PC-9 (cell line): ENCODE data around the gene ZNF831. TPM values are rescaled to one million over a fixed set of nuclear protein-coding genes. Genes with fewer than 3 reads are reported as not detected.

ENCODE experiments used
- BruUV-seq: library from RNA; stranded (reverse); fragments of 400-500 nt; replicated peaks from 2 replicates; lab custom pipeline; 2021; lab: Mats Ljungman, UMichigan
- CTCF ChIA-PET: fragments of 300-600 bp; sonication (Branson Sonifier 250); formaldehyde crosslinking; loops from one replicate; lab custom pipeline; 2022; ENCODE audit warnings: antibody characterized with exemption; lab: Charles Lee
- POLR2A ChIA-PET: fragments of 300-600 bp; sonication (Branson Sonifier 250); formaldehyde crosslinking; loops from one replicate; lab custom pipeline; 2022; ENCODE audit warnings: antibody characterized with exemption; ENCODE audit not compliant: unreplicated experiment; lab: Charles Lee
- DNase-seq, 2 experiments: peaks; one replicate each; pipeline versions ENCODE4 v3.0.0 to v3.0.0-alpha.2; 2015 to 2022; ENCODE audit warnings: mixed read lengths in 1 of 2
- H2AFZ ChIP-seq: fragments of 200-600 bp; sonication (generic); 2 replicates; pipeline ENCODE4 v1.8.1; 2017; ENCODE audit warnings: antibody characterized with exemption
- H3F3A ChIP-seq: fragments of 200-600 bp; sonication (generic); 2 replicates; pipeline ENCODE4 v1.8.1; 2017; ENCODE audit warnings: antibody characterized with exemption, mild to moderate bottlenecking, low read depth; ENCODE audit not compliant: insufficient read depth
- H3K27ac ChIP-seq: fragments of 200-600 bp; sonication (generic); 2 replicates; pipeline ENCODE4 v1.6.1; 2016; ENCODE audit warnings: mixed run types
- H3K27me3 ChIP-seq: fragments of 200-600 bp; sonication (generic); 2 replicates; pipeline ENCODE4 v1.6.1; 2016; ENCODE audit warnings: low read depth, mixed run types; ENCODE audit not compliant: insufficient read depth
- H3K36me3 ChIP-seq: fragments of 200-600 bp; sonication (generic); 2 replicates; pipeline ENCODE4 v1.6.1; 2016; ENCODE audit warnings: low read depth, mixed run types
- H3K4me1 ChIP-seq: fragments of 200-600 bp; sonication (generic); replicated peaks from 2 replicates; pipeline ENCODE4 v1.6.1; 2016; ENCODE audit warnings: mixed run types; ENCODE audit not compliant: insufficient read depth
- H3K4me2 ChIP-seq: fragments of 200-600 bp; sonication (generic); 2 replicates; pipeline ENCODE4 v1.6.1; 2017; ENCODE audit warnings: mixed run types
- H3K4me3 ChIP-seq: fragments of 200-600 bp; sonication (generic); 2 replicates; pipeline ENCODE4 v1.6.1; 2016; ENCODE audit warnings: mixed run types
- H3K79me2 ChIP-seq: fragments of 200-600 bp; sonication (generic); 2 replicates; pipeline ENCODE4 v1.6.1; 2017; ENCODE audit warnings: low read depth, mixed run types
- H3K9me2 ChIP-seq: fragments of 200-600 bp; sonication (generic); 2 replicates; pipeline ENCODE4 v1.8.1; 2017; ENCODE audit warnings: mild to moderate bottlenecking; ENCODE audit not compliant: insufficient read depth
- H3K9me3 ChIP-seq: fragments of 200-600 bp; sonication (generic); 2 replicates; pipeline ENCODE4 v1.8.1; 2016; ENCODE audit warnings: low read depth; ENCODE audit not compliant: insufficient read depth
- H4K20me1 ChIP-seq: fragments of 200-600 bp; sonication (generic); 2 replicates; pipeline ENCODE4 v1.8.1; 2017; ENCODE audit not compliant: insufficient read depth
- EZH2 ChIP-seq: fragments of 200-600 bp; sonication (generic); IDR thresholded peaks from 2 replicates; pipeline ENCODE4 v1.8.0; 2017; ENCODE audit warnings: antibody characterized with exemption, low read depth
- intact Hi-C: fragments of 100-400 bp; cut with micrococcal nuclease; formaldehyde crosslinking; loops from one replicate; pipeline ENCODE4 v1.10.0; 2022; ENCODE audit not compliant: unreplicated experiment
- total RNA-seq: library from RNA; stranded (reverse); gene quantifications from 2 replicates; pipeline ENCODE4 v1.2.3, GENCODE V29; 2021
- TF ChIP-seq, protein P1 (sequence below): fragments of 200-600 bp; sonication (generic); conservative IDR thresholded peaks from 2 replicates; pipeline ENCODE4 v1.6.1; 2017; ENCODE audit warnings: mixed run types, antibody characterized with exemption, mild to moderate bottlenecking, moderate library complexity

The ZNF831 gene
- total RNA-seq, 1 experiment from 2014 or later, result not detected

DNA sequence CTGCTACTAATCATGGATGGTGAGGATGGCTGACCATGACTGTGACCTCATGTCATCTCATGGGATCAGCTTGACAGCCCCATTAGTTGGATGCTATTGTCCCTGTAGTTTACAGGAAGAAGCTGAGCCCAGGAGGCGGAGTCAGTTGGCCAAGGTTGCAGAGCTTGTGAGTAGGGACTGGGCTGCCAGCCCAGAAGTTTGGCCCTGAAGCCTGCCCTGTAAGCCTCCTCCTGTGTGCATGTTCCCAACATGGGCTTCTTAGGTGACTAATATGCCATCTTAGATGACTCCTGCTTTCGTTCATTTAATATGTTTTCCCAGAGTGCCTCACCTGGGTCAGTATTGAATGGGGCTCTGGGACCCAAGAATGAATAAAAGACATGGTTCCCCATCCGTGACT, 143.6 kb downstream of the ZNF831 start:
- no peaks in the 10 kb centered on the region for H3K9me3 ChIP-seq
- peaks cover 99% of the 10 kb centered on the region for H3K27me3 ChIP-seq
- H3K36me3 ChIP-seq, result no peaks in the 10 kb centered on the region
- no peaks in the 10 kb centered on the region for H3K9me2 ChIP-seq
- no peak overlapping the region for H2AFZ ChIP-seq
- H3F3A ChIP-seq, result no peaks in the 10 kb centered on the region
- H3K4me2 ChIP-seq, result no peak overlapping the region
- no peak overlapping the region for H3K27ac ChIP-seq
- no peaks in the 10 kb centered on the region for H3K79me2 ChIP-seq
- no peak for DNase-seq
- TF ChIP-seq EZH2, result no peak
- TF ChIP-seq, protein P1, sequence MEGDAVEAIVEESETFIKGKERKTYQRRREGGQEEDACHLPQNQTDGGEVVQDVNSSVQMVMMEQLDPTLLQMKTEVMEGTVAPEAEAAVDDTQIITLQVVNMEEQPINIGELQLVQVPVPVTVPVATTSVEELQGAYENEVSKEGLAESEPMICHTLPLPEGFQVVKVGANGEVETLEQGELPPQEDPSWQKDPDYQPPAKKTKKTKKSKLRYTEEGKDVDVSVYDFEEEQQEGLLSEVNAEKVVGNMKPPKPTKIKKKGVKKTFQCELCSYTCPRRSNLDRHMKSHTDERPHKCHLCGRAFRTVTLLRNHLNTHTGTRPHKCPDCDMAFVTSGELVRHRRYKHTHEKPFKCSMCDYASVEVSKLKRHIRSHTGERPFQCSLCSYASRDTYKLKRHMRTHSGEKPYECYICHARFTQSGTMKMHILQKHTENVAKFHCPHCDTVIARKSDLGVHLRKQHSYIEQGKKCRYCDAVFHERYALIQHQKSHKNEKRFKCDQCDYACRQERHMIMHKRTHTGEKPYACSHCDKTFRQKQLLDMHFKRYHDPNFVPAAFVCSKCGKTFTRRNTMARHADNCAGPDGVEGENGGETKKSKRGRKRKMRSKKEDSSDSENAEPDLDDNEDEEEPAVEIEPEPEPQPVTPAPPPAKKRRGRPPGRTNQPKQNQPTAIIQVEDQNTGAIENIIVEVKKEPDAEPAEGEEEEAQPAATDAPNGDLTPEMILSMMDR, result no peak
- H3K4me1 ChIP-seq, result no peaks in the 10 kb centered on the region
- H4K20me1 ChIP-seq, result no peaks in the 10 kb centered on the region
- intact Hi-C loops, result no loop called here
- POLR2A ChIA-PET, result no interaction called here
- BruUV-seq, result no TSS peak
- no peak overlapping the region for H3K4me3 ChIP-seq
- CTCF ChIA-PET, result no interaction called here

Other genes with a start within 250 kb of the ZNF831 start
- 122 and 130 TPM in 2 replicates for gene NELFCD, start 182.6 kb upstream of the ZNF831 start, total RNA-seq
- 184 and 194 TPM in 2 replicates for gene CTSZ, start 156.6 kb upstream of the ZNF831 start, total RNA-seq
- gene TUBB1, start 144.4 kb upstream of the ZNF831 start, total RNA-seq, result 0.18 and 0.35 TPM in 2 replicates
- 76.3 and 84.8 TPM in 2 replicates for gene ATP5F1E, start 131.5 kb upstream of the ZNF831 start, total RNA-seq
- 106 and 137 TPM in 2 replicates for gene PRELID3B, start 121.0 kb upstream of the ZNF831 start, total RNA-seq
- not detected in 2 replicates for gene EDN3, start 136.8 kb downstream of the ZNF831 start, total RNA-seq